ENCODE measurements around the gene UBE2L6.

UBE2L6 gene

GRCh38 chr11:57596266-57596885 is 28.9 kb upstream of the UBE2L6 start:
- no peak overlapping the region for H3K4me3 ChIP-seq (ENCODE audit: low read length)
- DNase-seq (ENCODE audit: low read depth) = no peak
- TF ChIP-seq CTCF (IDR thresholded peaks at IDR 0.05; ENCODE audit: insufficient read depth, low read depth, low read length, missing control alignments) = no peak

- no peak for DNase-seq (ENCODE audit: low read depth)
- no peak for TF ChIP-seq CTCF (IDR thresholded peaks at IDR 0.05; ENCODE audit: insufficient read depth, low read depth, low read length, missing control alignments)
- H3K4me3 ChIP-seq (ENCODE audit: low read length) = no peak overlapping the region
Observed at GRCh38 chr11:57588046-57588710, 20.7 kb upstream of the UBE2L6 start.

- H3K4me3 ChIP-seq (ENCODE audit: low read length) = no peak overlapping the region
- DNase-seq (ENCODE audit: low read depth) = no peak
- no peak for TF ChIP-seq CTCF (IDR thresholded peaks at IDR 0.05; ENCODE audit: insufficient read depth, low read depth, low read length, missing control alignments)
Observed at GRCh38 chr11:57586711-57587245, 19.3 kb upstream of the UBE2L6 start.

GRCh38 chr11:57585301-57585700 is 17.8 kb upstream of the UBE2L6 start:
- no peak overlapping the region for H3K4me3 ChIP-seq (ENCODE audit: low read length)
- no peak for DNase-seq (ENCODE audit: low read depth)
- TF ChIP-seq CTCF (IDR thresholded peaks at IDR 0.05; ENCODE audit: insufficient read depth, low read depth, low read length, missing control alignments) = no peak

GRCh38 chr11:57584341-57584740 is 16.9 kb upstream of the UBE2L6 start:
- no peak for DNase-seq (ENCODE audit: low read depth)
- no peak for TF ChIP-seq CTCF (IDR thresholded peaks at IDR 0.05; ENCODE audit: insufficient read depth, low read depth, low read length, missing control alignments)
- H3K4me3 ChIP-seq (ENCODE audit: low read length) = no peak overlapping the region

GRCh38 chr11:57574061-57574460 is 6.6 kb upstream of the UBE2L6 start:
- TF ChIP-seq CTCF (IDR thresholded peaks at IDR 0.05; ENCODE audit: insufficient read depth, low read depth, low read length, missing control alignments) = no peak
- no peak for DNase-seq (ENCODE audit: low read depth)
- H3K4me3 ChIP-seq (ENCODE audit: low read length) = no peak overlapping the region
